HG03196 (cell line): ENCODE data around the gene SHLD2.
"Not testable (repeated sequence)": the region's sequence is repeated elsewhere in the genome, so short reads cannot be mapped to it uniquely, and the experiment has no call there.

Experiments used
- ATAC-seq: cut with Tn5 transposase; IDR thresholded peaks from one replicate; pipeline ENCODE4 v1.9.1; 2021; ENCODE audit not compliant: unreplicated experiment

The SHLD2 gene

GRCh38 chr10:87137478-87137877, 42.5 kb downstream of the SHLD2 start:
- ATAC-seq = not testable (repeated sequence)

GRCh38 chr10:87142230-87143108, 47.5 kb downstream of the SHLD2 start:
- not testable (repeated sequence) for ATAC-seq

- ATAC-seq = not testable (repeated sequence)
Measured at GRCh38 chr10:87143109-87143418, 48.1 kb downstream of the SHLD2 start.

- not testable (repeated sequence) for ATAC-seq
Measured at GRCh38 chr10:87145598-87145997, 50.6 kb downstream of the SHLD2 start.

- not testable (repeated sequence) for ATAC-seq
Measured at GRCh38 chr10:87149020-87149609, 54.1 kb downstream of the SHLD2 start.

- ATAC-seq = not testable (repeated sequence)
Measured at GRCh38 chr10:87151516-87151915, 56.5 kb downstream of the SHLD2 start.

GRCh38 chr10:87156841-87157240, 61.8 kb downstream of the SHLD2 start:
- ATAC-seq = not testable (repeated sequence)

- not testable (repeated sequence) for ATAC-seq
Measured at GRCh38 chr10:87157821-87158220, 62.8 kb downstream of the SHLD2 start.

- not testable (repeated sequence) for ATAC-seq
Measured at GRCh38 chr10:87162703-87163293, 67.8 kb downstream of the SHLD2 start.

- not testable (repeated sequence) for ATAC-seq
Measured at GRCh38 chr10:87163414-87163813, 68.4 kb downstream of the SHLD2 start.

GRCh38 chr10:87169857-87170256, 74.9 kb downstream of the SHLD2 start:
- ATAC-seq = not testable (repeated sequence)

- ATAC-seq = not testable (repeated sequence)
Measured at GRCh38 chr10:87170705-87171104, 75.7 kb downstream of the SHLD2 start.

GRCh38 chr10:87171670-87172069, 76.7 kb downstream of the SHLD2 start:
- ATAC-seq = not testable (repeated sequence)

GRCh38 chr10:87172178-87172577, 77.2 kb downstream of the SHLD2 start:
- not testable (repeated sequence) for ATAC-seq

GRCh38 chr10:87177587-87177986, 82.6 kb downstream of the SHLD2 start:
- not testable (repeated sequence) for ATAC-seq

- ATAC-seq = not testable (repeated sequence)
Measured at GRCh38 chr10:87184421-87184820, 89.4 kb downstream of the SHLD2 start.

GRCh38 chr10:87186016-87186415, 91.0 kb downstream of the SHLD2 start:
- ATAC-seq = not testable (repeated sequence)

GRCh38 chr10:87187573-87187972, 92.6 kb downstream of the SHLD2 start:
- ATAC-seq = not testable (repeated sequence)

- ATAC-seq = not testable (repeated sequence)
Measured at GRCh38 chr10:87191841-87192240, 96.8 kb downstream of the SHLD2 start.

- ATAC-seq = peak; percentile 54
Measured at GRCh38 chr10:87200924-87201323, 105.9 kb downstream of the SHLD2 start.

- ATAC-seq = not testable (repeated sequence)
Measured at GRCh38 chr10:87204801-87205200, 109.8 kb downstream of the SHLD2 start.

GRCh38 chr10:87206922-87207321, 111.9 kb downstream of the SHLD2 start:
- ATAC-seq = not testable (repeated sequence)
